ENCODE data around the gene SMAD3.

Gene SMAD3

DNA sequence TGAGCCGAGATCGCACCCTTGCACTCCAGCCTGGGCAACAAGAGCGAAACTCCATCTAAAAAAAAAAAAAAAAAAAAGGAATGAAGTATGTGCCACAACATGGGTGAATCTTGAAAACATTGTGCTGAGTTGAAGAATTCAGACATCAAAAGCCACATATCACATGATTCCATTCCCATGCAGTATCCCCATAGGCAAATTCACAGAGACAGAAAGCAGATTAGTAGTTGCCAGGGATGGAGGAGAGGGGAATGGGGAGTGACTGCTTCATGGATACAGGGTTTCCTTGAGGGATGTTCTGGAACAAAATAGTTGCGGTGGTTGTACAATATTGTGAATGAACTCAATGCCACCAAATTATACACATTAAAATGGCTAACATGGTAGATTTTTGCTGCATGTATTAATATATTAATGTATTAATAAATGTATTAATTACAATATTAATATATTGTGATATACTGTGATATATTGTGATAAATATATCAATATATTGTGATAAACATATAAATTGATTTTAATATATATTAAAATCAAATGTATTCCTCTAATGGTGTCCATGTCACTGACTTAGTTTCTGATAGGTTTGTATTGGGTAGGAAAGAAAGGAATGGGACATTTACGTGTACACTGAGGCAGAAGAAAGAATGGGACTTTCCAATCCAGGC, 34.9 kb downstream of the SMAD3 start:
- no peak for DNase-seq

DNA sequence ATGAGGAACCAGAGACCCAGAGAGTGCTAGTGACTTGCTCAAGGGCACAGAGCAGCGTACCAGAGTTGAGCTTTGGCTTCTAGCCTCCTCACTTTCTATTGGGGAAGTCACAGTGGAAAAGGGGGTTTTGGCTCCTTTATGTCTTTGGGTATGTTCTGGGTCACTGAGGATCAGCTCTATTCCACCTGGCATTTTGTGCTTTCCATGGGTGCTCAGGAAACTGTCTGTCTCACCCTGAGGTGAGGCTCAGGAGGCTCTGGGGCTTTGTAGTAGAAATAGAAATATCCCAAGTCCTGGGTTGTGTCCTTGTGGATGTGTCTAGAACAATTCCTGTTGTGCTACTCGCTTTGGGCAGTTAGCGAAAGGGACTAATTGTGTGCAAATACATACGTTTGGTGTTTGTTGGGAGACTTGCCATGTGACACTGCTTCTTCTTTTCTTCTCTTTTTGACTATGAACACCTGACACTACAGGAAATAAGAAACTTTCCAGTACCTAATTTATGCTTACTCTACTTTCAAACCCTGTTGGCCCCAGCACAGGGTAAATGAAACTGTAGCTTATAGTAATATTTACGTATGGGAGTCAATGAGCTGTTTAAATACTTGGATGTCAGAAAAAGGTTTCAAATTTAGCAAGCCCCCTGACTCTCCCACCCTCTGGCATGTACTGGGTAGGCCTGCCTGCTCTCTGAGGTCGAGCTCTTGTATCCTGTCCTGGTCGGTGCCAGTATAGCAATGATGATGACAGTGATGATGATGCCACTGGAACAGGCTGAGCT, 35.6 kb downstream of the SMAD3 start:
- no peak for DNase-seq

DNA sequence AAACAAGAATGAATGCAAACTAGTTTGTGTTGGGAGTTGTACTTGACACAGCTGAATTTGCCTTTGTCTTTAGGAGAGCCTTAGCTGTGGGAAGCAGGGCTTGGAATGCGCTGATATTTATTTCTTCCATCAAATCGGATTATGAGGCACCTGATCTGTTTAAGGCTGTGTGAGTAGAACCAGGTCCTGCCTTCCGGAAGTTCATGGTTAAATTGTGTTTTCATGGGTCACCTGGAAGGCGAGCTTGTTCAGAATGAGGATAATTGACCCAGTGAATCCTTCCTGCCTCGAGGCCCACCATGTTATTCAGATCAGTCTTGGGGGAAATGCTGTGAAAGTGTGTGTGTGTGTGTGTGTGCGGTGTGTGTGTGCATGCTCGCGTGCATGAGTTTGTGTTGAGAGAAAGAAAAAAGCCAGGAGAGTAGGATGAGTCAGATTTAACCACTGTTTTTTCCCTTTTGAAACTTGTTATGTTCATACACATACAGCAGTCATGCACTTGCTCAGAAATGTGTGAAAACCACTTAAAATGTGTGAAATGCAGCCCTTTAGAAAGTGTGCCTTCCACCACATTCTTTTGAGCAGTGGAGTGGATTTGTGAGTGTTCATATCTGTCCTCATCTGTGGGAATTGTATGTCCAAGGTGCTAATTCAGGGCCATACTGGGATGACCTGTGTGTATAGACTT, 36.7 kb downstream of the SMAD3 start:
- no peak for DNase-seq

DNA sequence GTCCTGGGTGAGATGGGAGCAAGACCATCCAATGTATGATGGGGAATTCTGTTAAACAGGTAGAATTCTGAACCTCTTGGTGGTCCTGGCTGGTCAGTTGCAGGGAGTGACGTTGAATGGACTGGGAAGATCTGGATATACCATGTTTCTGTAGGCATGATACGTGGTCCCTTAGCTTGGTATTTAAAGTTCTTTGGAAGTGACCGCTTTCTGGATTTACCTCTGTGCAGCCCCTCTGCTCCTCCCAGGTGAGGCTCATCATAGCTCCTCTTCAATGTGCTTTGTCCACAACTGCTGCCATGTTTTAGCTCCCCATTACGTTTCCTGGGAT, 37.2 kb downstream of the SMAD3 start:
- DNase-seq: no peak

DNA sequence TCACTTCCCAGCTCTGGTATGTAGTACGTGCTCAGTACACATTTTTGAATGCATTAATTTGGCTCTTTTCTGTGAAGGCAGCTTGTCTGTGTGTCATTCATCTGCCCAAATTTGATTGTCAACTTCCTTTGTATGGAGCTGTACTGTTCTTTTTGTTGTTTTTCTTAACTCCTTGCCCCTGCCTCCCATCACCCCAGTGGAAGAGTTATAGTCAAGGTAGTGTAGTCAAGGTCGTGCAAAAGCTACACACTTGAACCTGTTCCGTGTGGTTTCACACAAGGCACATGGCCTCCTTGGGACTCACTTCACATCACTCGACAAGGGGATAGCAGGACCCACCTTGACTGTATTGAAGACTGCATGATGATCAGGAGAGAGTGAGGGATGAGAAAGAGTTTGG, 37.6 kb downstream of the SMAD3 start:
- no peak for DNase-seq

DNA sequence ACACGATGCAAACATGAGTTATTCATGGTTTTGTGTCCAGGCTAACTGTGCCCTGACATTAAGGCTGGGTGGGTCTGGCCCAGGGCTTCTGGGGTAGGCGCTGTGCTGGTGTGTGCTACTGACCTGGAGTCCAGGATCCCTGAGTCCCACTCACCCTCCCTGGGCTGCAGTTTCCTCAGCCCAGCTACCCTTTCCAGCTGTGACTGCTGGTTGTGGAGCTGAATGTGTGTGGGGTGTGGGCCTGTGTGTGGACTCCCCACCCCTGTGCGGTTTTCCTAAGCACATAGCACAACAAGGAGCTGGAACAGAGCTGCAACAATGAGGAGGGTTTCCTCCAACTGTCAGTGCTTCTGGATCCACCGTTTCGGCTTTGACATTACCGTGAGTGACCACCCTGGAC, 38.0 kb downstream of the SMAD3 start:
- no peak for DNase-seq

DNA sequence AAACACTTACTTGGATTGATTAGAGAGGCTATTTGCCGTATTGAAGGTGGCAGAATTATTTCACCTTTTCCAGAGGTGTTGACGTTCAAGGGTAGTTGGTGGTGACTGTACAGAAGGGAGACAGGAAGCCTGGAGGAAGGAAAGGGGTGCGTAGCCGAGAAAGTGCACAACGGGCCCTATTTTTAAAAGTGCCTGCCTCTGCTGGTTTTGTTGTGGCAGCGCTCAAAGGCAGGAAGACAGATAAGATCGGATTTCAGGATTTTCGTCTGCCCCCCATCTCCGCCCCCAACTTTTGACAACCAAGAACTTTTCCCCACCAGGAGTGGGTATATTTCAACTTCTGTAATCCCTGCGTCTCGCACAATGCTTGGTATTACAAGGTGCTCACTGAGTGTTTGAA, 38.5 kb downstream of the SMAD3 start:
- no peak for DNase-seq

DNA sequence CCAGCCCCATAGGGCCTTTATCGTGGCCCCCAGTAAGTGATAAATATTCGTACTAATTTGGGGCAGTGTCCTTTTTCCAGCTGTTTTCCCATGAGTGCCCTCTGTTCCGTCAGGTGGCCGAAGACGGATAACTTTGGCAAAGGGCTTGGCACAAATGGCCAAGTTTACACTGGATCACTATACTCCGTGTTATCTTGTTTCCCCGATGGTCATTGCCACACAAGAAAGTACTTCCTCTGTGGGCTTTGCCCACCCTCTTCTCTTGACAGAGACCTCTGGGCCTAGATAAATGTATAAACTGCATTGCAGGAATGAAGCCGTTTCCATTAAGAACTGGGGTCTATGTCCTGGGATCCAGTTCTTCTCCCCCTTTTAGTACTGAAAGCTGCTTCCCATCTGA, 39.1 kb downstream of the SMAD3 start:
- no peak for DNase-seq

DNA sequence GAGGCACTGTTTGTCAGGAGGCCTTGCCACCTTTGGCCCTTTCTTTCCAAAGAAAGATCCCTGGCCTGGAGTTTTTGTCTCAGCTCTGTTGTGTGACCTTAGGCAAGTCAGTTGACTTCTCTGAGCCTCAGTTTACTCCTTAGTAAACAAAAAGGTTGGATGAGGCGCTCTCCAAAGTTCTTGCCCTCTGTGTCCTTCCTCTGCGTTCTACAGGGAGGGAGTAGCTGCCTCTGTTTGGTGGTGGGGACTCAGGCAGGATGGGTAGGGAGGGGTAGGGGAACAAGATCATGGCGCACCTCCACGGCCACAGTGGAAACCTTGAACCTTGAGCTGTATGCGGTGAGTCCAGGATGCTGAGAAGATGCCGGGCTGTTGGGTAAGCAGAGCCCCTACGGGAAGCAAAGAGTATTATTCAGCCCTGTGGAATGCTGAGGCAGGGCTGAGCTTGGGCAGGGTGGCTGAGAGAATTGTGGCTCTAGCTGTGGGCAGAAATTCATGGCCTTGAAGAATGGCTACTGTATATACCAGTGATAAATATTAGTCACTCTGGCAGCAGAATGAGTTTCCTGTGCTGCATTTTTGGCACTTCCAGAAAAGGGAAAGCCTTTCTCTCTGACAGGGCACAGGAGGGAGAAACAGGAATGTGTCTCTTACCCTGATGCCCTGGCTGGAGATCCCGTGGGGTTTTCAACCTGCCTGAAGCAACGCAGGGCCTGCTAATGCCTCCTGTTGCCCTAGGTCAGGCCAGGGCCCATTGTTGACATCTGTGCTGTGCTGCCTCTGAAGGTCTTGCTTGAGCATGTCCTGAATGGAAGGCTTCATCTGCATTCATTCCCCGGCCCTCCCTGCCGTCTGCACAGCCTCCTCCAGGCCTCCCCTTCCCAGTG, 39.9 kb downstream of the SMAD3 start:
- no peak for DNase-seq

DNA sequence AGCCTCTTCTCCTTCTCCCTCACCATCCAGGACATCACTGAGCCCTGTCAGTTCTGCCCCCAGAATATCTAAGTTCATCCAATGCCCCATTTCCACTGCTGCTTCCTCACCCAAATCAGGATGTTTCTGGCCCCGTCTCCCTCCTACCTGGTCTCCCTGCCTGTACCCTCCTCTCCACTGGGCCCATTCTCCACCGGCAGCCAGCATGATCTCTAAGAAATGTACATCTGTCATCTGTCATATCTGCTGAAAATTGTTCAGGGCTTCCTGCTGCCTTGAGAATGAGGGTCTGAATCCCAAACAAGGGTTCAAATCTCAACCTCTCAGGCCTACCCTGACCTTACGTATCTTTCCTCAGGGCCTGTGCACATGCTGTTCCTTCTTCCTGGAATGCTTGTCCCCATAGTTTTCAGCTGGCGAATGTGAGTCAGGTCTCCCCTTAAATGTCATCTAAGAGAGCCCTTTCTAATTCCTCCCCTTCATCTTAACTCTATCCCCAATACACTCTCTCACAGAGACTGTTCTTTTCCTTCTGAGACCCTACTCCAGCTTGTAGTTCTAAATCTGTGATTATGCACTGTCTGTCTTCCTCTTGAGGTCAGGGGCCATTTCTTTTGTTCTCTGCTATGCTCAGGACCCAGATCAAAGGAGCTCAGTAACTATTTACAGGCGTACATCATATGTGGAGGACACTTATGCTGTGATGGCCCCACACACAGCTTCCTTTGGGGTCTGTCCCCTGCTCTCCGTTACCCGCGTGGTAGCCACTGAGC, 40.8 kb downstream of the SMAD3 start:
- no peak for DNase-seq

DNA sequence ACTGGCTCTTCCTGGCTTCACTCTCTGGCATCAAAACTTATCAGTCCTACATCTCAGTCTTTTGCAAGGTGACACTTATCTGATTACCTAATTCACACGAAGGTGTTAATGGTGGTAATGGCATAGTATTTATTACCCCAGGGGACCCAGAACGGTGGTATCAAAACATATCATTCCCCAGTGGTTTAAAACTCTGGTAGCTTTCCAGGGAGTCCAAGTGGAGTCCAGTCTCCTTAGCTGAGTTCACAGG, 41.3 kb downstream of the SMAD3 start:
- no peak for DNase-seq

DNA sequence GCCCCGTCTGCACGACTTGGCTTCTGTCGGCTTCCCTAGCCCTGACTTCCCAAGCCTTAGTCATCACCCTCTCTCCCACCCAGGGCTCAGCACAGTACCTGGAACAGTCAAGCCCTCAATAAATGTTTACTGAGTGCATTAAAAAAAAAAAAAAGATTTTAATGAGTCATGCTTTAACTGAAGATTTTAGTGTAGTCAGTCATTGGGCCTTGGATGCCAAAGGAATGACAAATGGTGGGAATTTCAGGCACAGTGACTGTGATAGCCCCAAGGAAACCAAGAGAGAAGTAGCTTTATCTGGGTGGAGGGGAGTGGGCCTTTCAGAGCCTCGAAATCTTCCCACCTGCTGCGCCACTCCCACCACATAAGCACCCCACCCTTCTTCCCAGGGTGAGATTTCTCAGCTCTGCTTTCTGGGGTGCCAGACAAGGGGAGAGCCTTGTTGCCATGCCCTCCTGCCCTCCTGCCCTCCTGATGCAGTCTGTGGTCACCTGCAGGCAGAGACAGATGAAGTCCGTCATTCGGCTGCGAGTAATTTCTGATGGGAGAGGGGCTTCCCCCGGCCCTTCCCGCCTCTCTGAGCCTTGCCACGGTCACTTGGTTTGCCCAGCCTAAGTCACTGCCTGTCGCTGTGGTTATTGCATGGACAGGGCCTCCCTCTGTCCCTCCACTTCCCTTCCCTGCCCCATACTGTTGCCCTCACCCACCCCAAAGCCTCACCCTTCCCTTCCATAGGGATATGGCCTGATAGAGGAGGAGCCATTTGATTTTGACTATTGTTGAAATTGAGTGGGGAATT, 41.8 kb downstream of the SMAD3 start:
- DNase-seq: no peak

DNA sequence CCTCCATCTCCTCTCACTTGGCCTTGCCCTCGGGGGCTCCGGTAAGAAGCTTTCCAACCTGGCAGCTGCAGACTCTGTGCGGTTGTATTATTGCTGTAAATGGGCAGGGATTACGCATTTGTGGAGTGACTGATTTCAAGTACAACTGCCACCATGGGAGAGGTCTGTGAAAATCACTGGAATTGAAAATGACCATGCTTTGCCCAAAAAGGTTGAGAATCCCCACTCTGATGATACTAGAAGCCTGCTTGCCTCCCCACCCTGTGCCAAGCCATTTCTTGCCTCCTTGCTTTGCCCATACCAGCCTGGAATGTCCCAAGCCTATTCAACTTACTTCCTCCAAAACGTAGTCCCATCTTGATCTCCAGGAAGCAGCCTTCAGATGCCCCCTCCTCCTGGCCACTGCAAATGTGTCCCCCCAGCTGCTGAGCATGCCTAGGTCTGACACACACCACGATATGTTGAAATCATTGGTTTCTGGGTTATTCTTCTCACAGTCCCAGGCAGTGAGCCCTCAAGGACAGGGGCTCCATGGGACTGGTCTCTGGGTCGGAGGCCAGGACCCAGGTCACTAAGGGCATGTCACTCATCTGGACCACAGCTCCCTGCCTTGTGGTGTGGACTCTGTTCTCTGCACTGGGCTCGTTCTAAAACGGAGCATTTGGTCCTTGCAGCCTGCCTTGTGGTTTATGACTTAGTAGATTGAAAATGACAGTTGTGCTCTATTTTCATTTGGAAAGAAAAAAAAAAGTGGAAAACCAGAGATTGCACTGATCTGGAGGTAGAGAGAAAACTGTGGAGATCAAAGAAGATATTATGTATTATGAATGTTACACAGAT, 42.9 kb downstream of the SMAD3 start:
- DNase-seq: no peak

DNA sequence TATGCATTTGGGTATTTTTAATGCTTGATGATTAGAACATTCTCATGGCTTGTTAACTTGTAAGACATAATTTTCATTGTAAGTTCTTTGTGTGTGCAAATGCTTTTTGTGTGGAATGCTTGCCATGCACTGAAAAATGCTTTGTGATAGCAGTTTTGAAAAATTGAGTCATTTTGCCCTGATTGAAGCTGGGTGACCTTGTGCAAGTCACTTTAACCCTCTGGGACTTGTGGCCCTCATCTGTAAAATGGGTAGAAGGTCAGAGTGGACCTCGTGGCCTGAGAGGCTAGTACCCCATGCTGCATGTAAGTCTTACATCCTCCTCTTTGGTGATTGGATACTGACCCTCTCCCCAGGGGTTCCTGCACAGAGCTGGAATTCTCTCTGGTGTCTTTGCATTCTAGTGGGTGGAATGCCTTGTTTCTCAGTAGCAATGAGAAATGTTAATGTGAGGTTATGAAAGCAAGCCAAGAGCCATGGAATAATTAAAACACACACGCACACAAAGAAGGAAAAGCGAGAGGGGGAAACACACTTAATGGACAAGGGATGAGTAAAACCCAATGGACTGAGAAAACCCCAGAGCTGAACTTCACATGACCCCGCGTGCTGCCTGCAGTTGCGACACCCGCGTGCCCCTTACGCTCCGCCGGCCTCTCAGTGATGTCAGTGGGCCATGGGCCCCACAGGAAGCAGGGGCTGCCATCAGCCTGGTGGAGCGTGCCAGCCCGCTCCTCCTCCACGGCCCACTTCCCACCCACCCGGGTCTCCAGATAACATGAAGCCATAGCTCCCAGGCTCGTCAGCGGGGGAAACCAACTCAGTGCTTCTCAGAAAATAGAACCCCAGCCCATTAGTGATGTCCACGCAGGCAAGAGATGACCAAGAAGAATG, 44.0 kb downstream of the SMAD3 start:
- no peak for DNase-seq

DNA sequence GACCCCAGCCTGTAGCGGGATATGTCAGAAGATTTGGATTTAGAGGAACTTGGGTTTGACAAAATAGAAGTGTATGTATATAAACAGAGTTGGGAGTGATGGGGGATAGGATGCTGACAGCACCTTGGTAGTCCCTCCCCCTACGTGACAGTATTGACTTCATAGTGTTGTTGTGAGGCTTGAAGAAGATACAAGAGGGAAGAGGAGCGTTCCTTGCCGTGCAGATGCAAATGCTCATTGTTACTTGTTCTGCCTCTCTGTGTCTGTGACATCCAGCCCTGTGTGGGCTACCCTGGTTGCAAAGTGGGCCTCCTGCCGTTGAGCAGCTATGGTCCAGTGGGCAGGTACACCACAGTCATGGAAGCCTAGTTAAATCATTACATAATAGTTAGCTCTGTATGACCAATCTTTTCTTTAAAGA, 45.0 kb downstream of the SMAD3 start:
- no peak for DNase-seq

DNA sequence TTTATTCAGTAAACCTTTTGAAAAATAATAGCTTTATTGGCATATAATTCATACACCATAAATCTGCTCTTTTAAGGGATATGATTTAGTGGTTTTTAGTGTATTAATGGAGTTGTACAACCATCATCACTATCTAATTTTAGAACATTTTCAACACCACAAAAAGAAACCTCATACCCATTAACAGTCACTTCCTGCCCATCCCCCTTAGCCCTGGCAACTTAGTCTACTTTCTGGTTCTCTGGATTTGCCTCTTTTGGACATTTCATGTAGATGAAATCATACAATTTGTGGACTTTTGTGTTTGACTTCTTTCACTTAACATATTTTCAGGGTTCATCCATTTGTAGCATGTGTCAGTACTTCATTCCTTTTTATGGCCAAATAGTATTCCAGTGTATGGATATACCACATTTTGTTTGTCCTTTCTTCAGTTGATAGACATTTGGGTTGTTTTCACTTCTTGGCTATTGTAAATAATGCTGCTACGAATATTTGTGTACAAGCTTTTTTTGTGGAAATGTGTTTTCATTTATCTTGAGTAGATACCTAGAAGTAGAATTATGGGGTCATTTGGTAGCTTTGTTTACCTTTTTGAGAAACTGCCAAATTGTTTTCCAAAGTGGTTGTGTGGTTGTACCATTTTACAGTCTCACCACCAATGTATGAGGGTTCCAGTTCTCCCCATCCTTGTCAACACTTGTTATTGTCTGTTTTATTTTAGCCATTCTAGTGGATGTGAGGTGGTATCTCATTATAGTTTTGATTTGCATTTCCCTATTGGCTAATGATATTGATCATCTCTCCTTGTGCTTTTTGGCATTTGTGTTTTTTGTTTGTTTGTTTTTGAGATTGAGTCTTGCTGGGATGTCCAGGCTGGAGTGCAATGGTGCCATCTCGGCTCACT, 45.8 kb downstream of the SMAD3 start:
- DNase-seq: no peak

DNA sequence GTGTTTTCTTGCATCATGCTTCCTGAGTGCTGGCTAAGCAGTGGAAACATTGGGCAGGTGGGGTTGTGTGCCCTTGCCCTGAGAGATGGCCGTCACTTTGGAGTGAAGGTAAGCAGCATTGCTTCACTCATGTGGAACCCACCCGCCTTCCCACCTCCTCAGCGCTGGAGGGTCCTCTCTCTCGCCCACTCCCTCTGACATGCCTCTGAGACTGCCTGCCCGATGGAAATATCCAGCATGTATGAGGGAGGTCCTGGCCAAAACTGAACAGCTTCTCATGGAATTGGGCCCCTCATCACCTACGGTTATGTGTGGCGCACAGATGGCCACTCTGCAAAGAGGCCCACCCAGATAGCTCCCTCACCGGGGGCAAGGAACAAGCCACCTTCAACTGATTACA, 48.6 kb downstream of the SMAD3 start:
- no peak for DNase-seq

DNA sequence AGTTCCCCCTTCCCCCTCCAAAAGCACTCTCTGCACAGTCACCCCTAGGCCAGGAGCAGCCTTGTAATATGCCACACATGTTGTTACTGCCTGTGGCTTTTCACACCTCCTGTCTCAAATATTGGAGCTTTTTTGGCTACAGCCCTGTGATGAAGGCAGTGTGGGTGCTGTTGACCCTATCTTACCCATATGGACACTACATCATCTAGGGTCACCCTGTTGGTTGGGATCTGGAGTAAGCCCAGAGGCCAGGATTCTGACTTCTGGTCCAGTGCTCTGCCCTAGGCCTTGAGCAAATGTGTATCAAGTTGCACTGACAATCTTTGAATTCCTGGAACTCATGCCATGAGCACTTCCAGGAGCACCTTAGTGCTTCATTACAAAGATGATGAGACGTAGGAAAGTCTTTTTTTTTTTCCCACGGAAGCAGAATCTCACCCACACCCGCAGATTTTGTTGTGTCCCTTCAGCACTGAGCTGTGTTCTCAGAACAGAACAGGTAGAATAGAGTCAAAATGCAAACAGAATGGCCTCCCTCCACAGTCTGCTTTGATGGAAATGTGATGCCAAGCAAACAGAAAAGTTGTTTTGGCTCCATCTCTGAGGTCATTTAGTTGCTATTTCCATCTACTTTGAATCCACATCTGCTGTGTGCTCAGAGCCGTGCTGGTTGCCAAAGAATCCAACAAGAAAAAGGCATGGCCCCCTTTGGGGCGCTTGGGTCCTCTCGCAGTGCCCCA, 49.6 kb downstream of the SMAD3 start:
- DNase-seq: no peak
